Liver (tissue), 10 donors: ENCODE results near the gene ZNF749. TPM values are rescaled to one million over a fixed set of nuclear protein-coding genes. Genes with fewer than 3 reads are reported as not detected.
A peak's percentile ranks its signal among the peaks of the same experiment; 100 is the strongest.
"Not testable (repeated sequence)": the region's sequence is repeated elsewhere in the genome, so short reads cannot be mapped to it uniquely, and the experiment has no call there.

Experiments
- DNase-seq: peaks from one replicate; pipeline ENCODE4 v3.0.0-alpha.2; 2017; ENCODE audit warnings: low spot score
- H3K27ac ChIP-seq, 2 donors: one replicate each; pipeline ENCODE4 v1.7.0; 2013; ENCODE audit warnings: inconsistent platforms in 2 of 2, low read length in 2 of 2, control low read depth in 1 of 2, low read depth in 1 of 2, mild to moderate bottlenecking in 1 of 2
- H3K27me3 ChIP-seq, 4 donors: one replicate each; pipeline versions ENCODE4 v1.6.1 to v1.7.0; 2013; ENCODE audit warnings: low read length in 3 of 4, inconsistent platforms in 1 of 4, mild to moderate bottlenecking in 1 of 4, moderate library complexity in 1 of 4; ENCODE audit not compliant: control insufficient read depth in 4 of 4, insufficient read depth in 4 of 4
- H3K36me3 ChIP-seq, 4 donors: one replicate each; pipeline versions ENCODE4 v1.6.1 to v1.7.0; 2013; ENCODE audit warnings: low read length in 3 of 4, mild to moderate bottlenecking in 3 of 4, low read depth in 1 of 4, moderate library complexity in 1 of 4; ENCODE audit not compliant: control insufficient read depth in 4 of 4, insufficient read depth in 3 of 4
- H3K4me1 ChIP-seq, 4 donors: one replicate each; pipeline versions ENCODE4 v1.6.1 to v1.7.0; 2013; ENCODE audit warnings: low read length in 3 of 4, mild to moderate bottlenecking in 3 of 4, moderate library complexity in 1 of 4; ENCODE audit not compliant: control insufficient read depth in 4 of 4, insufficient read depth in 4 of 4
- H3K4me3 ChIP-seq, 3 donors: one replicate each; pipeline versions ENCODE4 v1.6.1 to v1.7.0; 2013; ENCODE audit warnings: low read length in 3 of 3, control low read depth in 1 of 3, low read depth in 1 of 3, mild to moderate bottlenecking in 1 of 3
- H3K9ac ChIP-seq, 2 donors: one replicate each; pipeline ENCODE4 v1.7.0; 2013; ENCODE audit warnings: low read length in 2 of 2, mild to moderate bottlenecking in 2 of 2, moderate library complexity in 2 of 2, control low read depth in 1 of 2, low read depth in 1 of 2
- H3K9me3 ChIP-seq, 4 donors: one replicate each; pipeline versions ENCODE4 v1.6.1 to v1.7.0; 2013; ENCODE audit warnings: low read length in 3 of 4; ENCODE audit not compliant: control insufficient read depth in 4 of 4
- GABPA ChIP-seq, 2 donors: IDR thresholded peaks in 1 of 2; conservative IDR thresholded peaks in 1 of 2; 2 replicates each; pipeline ENCODE4 v1.6.1; 2016; ENCODE audit warnings: antibody characterized with exemption in 2 of 2, mild to moderate bottlenecking in 1 of 2, moderate library complexity in 1 of 2
- SP1 ChIP-seq: IDR thresholded peaks from 2 replicates; pipeline ENCODE4 v1.6.1; 2018; ENCODE audit warnings: antibody characterized with exemption, mild to moderate bottlenecking
- YY1 ChIP-seq: IDR thresholded peaks from 2 replicates; pipeline ENCODE4 v1.6.1; 2016; ENCODE audit warnings: antibody characterized with exemption, mild to moderate bottlenecking
- WGBS: extraction: QIAGEN DNeasy Blood & Tissue Kit; methylation state at CpG from one replicate; pipeline ENCODE4 v1.1.7; 2013; 5-methylcytosine and 5-hydroxymethylcytosine counted together
- polyA plus RNA-seq, 2 donors: library from polyadenylated mRNA; stranded (reverse) in 1 of 2; unstranded in 1 of 2; fragments of 200-250 nt in 1 of 2; fragments of >200 nt in 1 of 2; fragmentation: Nextera tagmentation in 1 of 2; extraction: Ambion mirVana in 1 of 2; gene quantifications; one replicate each; pipeline versions ENCODE4 v1.2.1 to v1.2.3, GENCODE V29; 2013 to 2015
- small RNA-seq: library from RNA; depleted of rRNA; stranded (forward); fragments of <200 nt; gene quantifications from one replicate; pipeline ENCODE3, GENCODE V24; 2014
- total RNA-seq, 2 donors: library from RNA; depleted of rRNA; stranded (reverse); fragments of >200 nt; gene quantifications; one replicate each; pipeline ENCODE4 v1.2.3, GENCODE V29; 2014
- donor health status: healthy.
- donor health status: healthy.
- donor health status: healthy.
- donor health status: healthy.
- donor health status: healthy.

ZNF749 gene
- total and polyA plus RNA-seq, 4 donors, result 0.83 to 11.6 (median 5.7) TPM

- peak within 1 kb of the TSS in 1 of 2 donors; percentile 10 for H3K9ac ChIP-seq
- H3K4me3 ChIP-seq, result peak within 1 kb of the TSS; percentile 46 to 94 (median 78)
- peak within 1 kb of the TSS; percentile 2 to 46 for H3K27ac ChIP-seq
- DNase-seq, result peak; percentile 91
- H3K4me1 ChIP-seq, H3K27me3 ChIP-seq: not testable (repeated sequence)
- peaks cover 5 to 39% (median 27%) of the 10 kb centered on the region in 4 donors for H3K9me3 ChIP-seq
- peak; percentile 61 for TF ChIP-seq SP1
- TF ChIP-seq YY1, result peak; percentile 64
- peak; percentile 81 to 97 for TF ChIP-seq GABPA (IDR thresholded peaks at IDR 0.05 in 1 of 2, conservative IDR thresholded peaks at IDR 0.05 in 1 of 2)
- WGBS, result under 1% methylated on average over 59 of the region's 69 CpGs
- H3K36me3 ChIP-seq, result peaks cover 3 to 19% (median 17%) of the 10 kb centered on the region in 4 donors
These were observed 52.6 kb downstream of the ZNF749 start, which contains the start of gene ZNF419 for GRCh38 chr19:57487477-57488298. Gene ZNF419 (plus strand): TSS chr19:57487750. CDS start chr19:57487951, 201 bp downstream.

GRCh38 chr19:57488299-57488644, 53.1 kb downstream of the ZNF749 start:
- H3K9me3 ChIP-seq, result peaks cover 5 to 45% (median 32%) of the 10 kb centered on the region in 4 donors
- not testable (repeated sequence) for H3K9ac ChIP-seq, H3K4me1 ChIP-seq, H3K27me3 ChIP-seq, DNase-seq, H3K27ac ChIP-seq
- peaks cover 5 to 24% (median 23%) of the 10 kb centered on the region in 4 donors for H3K36me3 ChIP-seq
- no CpG with 5 or more reads among the region's 1 CpG for WGBS
- H3K4me3 ChIP-seq, result peak overlapping the region in 2 of 3 donors; percentile 41 to 44

Small RNA genes within 50 kb of the gene (small RNA-seq; reads per million reads assigned to genes)
- gene VN1R107P, result not detected

Other genes starting within 250 kb of the ZNF749 start
- 10 to 100 TPM; 11.3 to 22.6 TPM for gene ZNF264, start 243.8 kb upstream of the ZNF749 start, total RNA-seq
- gene ZNF264, start 243.8 kb upstream of the ZNF749 start, polyA plus RNA-seq, result 1 to 10 TPM; 2.5 to 4.6 TPM
- under 1 TPM; 0.42 to 0.65 TPM for gene AURKC, start 204.3 kb upstream of the ZNF749 start, total RNA-seq
- gene AURKC, start 204.3 kb upstream of the ZNF749 start, polyA plus RNA-seq, result 1 to 10 TPM in 1 of 2 donors, under 1 TPM in 1; 0.55 to 1.0 TPM
- 10 to 100 TPM; 13.4 to 13.9 TPM for gene ZNF805, start 194.7 kb upstream of the ZNF749 start, total RNA-seq
- gene ZNF805, start 194.7 kb upstream of the ZNF749 start, polyA plus RNA-seq, result under 1 TPM; 0.75 to 0.86 TPM
- 10 to 100 TPM; 36.4 to 54.4 TPM for gene ZNF460, start 154.8 kb upstream of the ZNF749 start, total RNA-seq
- gene ZNF460, start 154.8 kb upstream of the ZNF749 start, polyA plus RNA-seq, result 1 to 10 TPM in 1 of 2 donors, under 1 TPM in 1; 0.24 to 2.3 TPM
- 1 to 10 TPM; 3.8 to 8.4 TPM for gene ZNF543, start 114.9 kb upstream of the ZNF749 start, total RNA-seq
- under 1 TPM; 0.38 to 0.58 TPM for gene ZNF543, start 114.9 kb upstream of the ZNF749 start, polyA plus RNA-seq
- gene ZNF304, start 84.1 kb upstream of the ZNF749 start, total RNA-seq, result 1 to 10 TPM; 3.2 to 5.6 TPM
- 1 to 10 TPM in 1 of 2 donors, under 1 TPM in 1; 0.90 to 1.3 TPM for gene ZNF304, start 84.1 kb upstream of the ZNF749 start, polyA plus RNA-seq
- 1 to 10 TPM; 2.8 to 6.1 TPM for gene TRAPPC2B, start 71.8 kb upstream of the ZNF749 start, total RNA-seq
- gene TRAPPC2B, start 71.8 kb upstream of the ZNF749 start, polyA plus RNA-seq, result 1 to 10 TPM; 3.1 to 4.2 TPM
- gene ZNF547, start 71.8 kb upstream of the ZNF749 start, total RNA-seq, result 1 to 10 TPM; 1.7 to 1.8 TPM
- gene ZNF547, start 71.8 kb upstream of the ZNF749 start, polyA plus RNA-seq, result under 1 TPM; 0.22 to 0.33 TPM
- 10 to 100 TPM in 1 of 2 donors, 1 to 10 TPM in 1; 7.3 to 13.9 TPM for gene ZNF548, start 45.5 kb upstream of the ZNF749 start, total RNA-seq
- 1 to 10 TPM; 1.8 to 3.4 TPM for gene ZNF548, start 45.5 kb upstream of the ZNF749 start, polyA plus RNA-seq
- gene ZNF17, start 24.2 kb upstream of the ZNF749 start, total RNA-seq, result 1 to 10 TPM; 7.6 to 8.2 TPM
- gene ZNF17, start 24.2 kb upstream of the ZNF749 start, polyA plus RNA-seq, result 1 to 10 TPM; 1.2 to 1.4 TPM
- gene VN1R1, start 21.8 kb downstream of the ZNF749 start, total RNA-seq, result under 1 TPM; 0.42 to 0.98 TPM
- under 1 TPM; 0.14 to 0.19 TPM for gene VN1R1, start 21.8 kb downstream of the ZNF749 start, polyA plus RNA-seq
- 10 to 100 TPM in 1 of 2 donors, 1 to 10 TPM in 1; 5.4 to 11.1 TPM for gene ZNF772, start 42.2 kb downstream of the ZNF749 start, total RNA-seq
- gene ZNF772, start 42.2 kb downstream of the ZNF749 start, polyA plus RNA-seq, result 1 to 10 TPM in 1 of 2 donors, under 1 TPM in 1; 0.81 to 1.6 TPM
- gene ZNF419, start 52.4 kb downstream of the ZNF749 start, total RNA-seq, result 10 to 100 TPM in 1 of 2 donors, 1 to 10 TPM in 1; 4.2 to 12.4 TPM
- 1 to 10 TPM; 1.9 to 3.2 TPM for gene ZNF419, start 52.4 kb downstream of the ZNF749 start, polyA plus RNA-seq
- 1 to 10 TPM; 7.3 to 7.4 TPM for gene ZNF773, start 64.6 kb downstream of the ZNF749 start, total RNA-seq
- gene ZNF773, start 64.6 kb downstream of the ZNF749 start, polyA plus RNA-seq, result 1 to 10 TPM; 1.4 to 1.7 TPM
- 1 to 10 TPM; 2.3 to 4.5 TPM for gene ZNF549, start 92.0 kb downstream of the ZNF749 start, total RNA-seq
- gene ZNF549, start 92.0 kb downstream of the ZNF749 start, polyA plus RNA-seq, result under 1 TPM; 0.66 to 0.67 TPM
- gene ZNF550, start 124.5 kb downstream of the ZNF749 start, total RNA-seq, result 1 to 10 TPM; 4.4 to 4.8 TPM
- gene ZNF550, start 124.5 kb downstream of the ZNF749 start, polyA plus RNA-seq, result 1 to 10 TPM in 1 of 2 donors, under 1 TPM in 1; 0.96 to 3.0 TPM
- gene ZNF416, start 143.6 kb downstream of the ZNF749 start, total RNA-seq, result 1 to 10 TPM; 1.5 to 2.9 TPM
- gene ZNF416, start 143.6 kb downstream of the ZNF749 start, polyA plus RNA-seq, result under 1 TPM; 0.97 to 0.99 TPM
- 1 to 10 TPM; 1.2 to 8.6 TPM for gene ZIK1, start 148.8 kb downstream of the ZNF749 start, total RNA-seq
- under 1 TPM; 0.29 to 0.60 TPM for gene ZIK1, start 148.8 kb downstream of the ZNF749 start, polyA plus RNA-seq
- 1 to 10 TPM; 1.4 to 7.1 TPM for gene ZNF530, start 164.6 kb downstream of the ZNF749 start, total RNA-seq
- gene ZNF530, start 164.6 kb downstream of the ZNF749 start, polyA plus RNA-seq, result 1 to 10 TPM in 1 of 2 donors, under 1 TPM in 1; 0.86 to 1.4 TPM
- 10 to 100 TPM in 1 of 2 donors, 1 to 10 TPM in 1; 6.9 to 12.1 TPM for gene ZNF134, start 178.9 kb downstream of the ZNF749 start, total RNA-seq
- gene ZNF134, start 178.9 kb downstream of the ZNF749 start, polyA plus RNA-seq, result 1 to 10 TPM; 1.5 to 4.0 TPM
- 1 to 10 TPM; 4.4 to 7.0 TPM for gene ZNF211, start 197.8 kb downstream of the ZNF749 start, total RNA-seq
- 1 to 10 TPM; 2.0 to 2.3 TPM for gene ZNF211, start 197.8 kb downstream of the ZNF749 start, polyA plus RNA-seq
- not detected for gene ZSCAN4, start 233.6 kb downstream of the ZNF749 start, total RNA-seq
- not detected for gene ZSCAN4, start 233.6 kb downstream of the ZNF749 start, polyA plus RNA-seq
- 10 to 100 TPM in 1 of 2 donors, 1 to 10 TPM in 1; 3.1 to 10.5 TPM for gene ZNF551, start 246.7 kb downstream of the ZNF749 start, total RNA-seq
- gene ZNF551, start 246.7 kb downstream of the ZNF749 start, polyA plus RNA-seq, result 1 to 10 TPM in 1 of 2 donors, under 1 TPM in 1; 0.79 to 1.0 TPM